GM18498 (cell line): ENCODE data around the gene ATXN7L1.
A peak's percentile ranks its signal among the peaks of the same experiment; 100 is the strongest.

ENCODE experiments used
- ATAC-seq: cut with Tn5 transposase; IDR thresholded peaks from one replicate; pipeline ENCODE4 v1.9.1; 2021; ENCODE audit warnings: mild to moderate bottlenecking, moderate library complexity; ENCODE audit not compliant: unreplicated experiment

The ATXN7L1 gene

GRCh38 chr7:105653441-105654005 is 222.9 kb downstream of the ATXN7L1 start:
- no peak for ATAC-seq

GRCh38 chr7:105652359-105652993 is 223.9 kb downstream of the ATXN7L1 start:
- peak; percentile 94 for ATAC-seq

- no peak for ATAC-seq
Measured at GRCh38 chr7:105651798-105652197, 224.6 kb downstream of the ATXN7L1 start.

GRCh38 chr7:105650382-105650970 is 225.9 kb downstream of the ATXN7L1 start:
- no peak for ATAC-seq

- no peak for ATAC-seq
Measured at GRCh38 chr7:105649727-105650381, 226.5 kb downstream of the ATXN7L1 start.

GRCh38 chr7:105648561-105649401 is 227.6 kb downstream of the ATXN7L1 start:
- ATAC-seq = no peak

GRCh38 chr7:105647591-105647990 is 228.8 kb downstream of the ATXN7L1 start:
- no peak for ATAC-seq

- no peak for ATAC-seq
Measured at GRCh38 chr7:105644937-105645336, 231.5 kb downstream of the ATXN7L1 start.

GRCh38 chr7:105643851-105644250 is 232.5 kb downstream of the ATXN7L1 start:
- no peak for ATAC-seq

GRCh38 chr7:105643384-105643783 is 233.0 kb downstream of the ATXN7L1 start:
- ATAC-seq = no peak

- no peak for ATAC-seq
Measured at GRCh38 chr7:105642264-105642663, 234.1 kb downstream of the ATXN7L1 start.

- ATAC-seq = no peak
Measured at GRCh38 chr7:105640956-105641810, 235.2 kb downstream of the ATXN7L1 start.

- ATAC-seq = no peak
Measured at GRCh38 chr7:105639667-105640493, 236.5 kb downstream of the ATXN7L1 start.

GRCh38 chr7:105638902-105639495 is 237.4 kb downstream of the ATXN7L1 start:
- ATAC-seq = no peak

GRCh38 chr7:105638334-105638733 is 238.1 kb downstream of the ATXN7L1 start:
- no peak for ATAC-seq

- no peak for ATAC-seq
Measured at GRCh38 chr7:105637755-105638154, 238.6 kb downstream of the ATXN7L1 start.

- ATAC-seq = no peak
Measured at GRCh38 chr7:105636982-105637381, 239.4 kb downstream of the ATXN7L1 start.

GRCh38 chr7:105635197-105635596 is 241.2 kb downstream of the ATXN7L1 start:
- no peak for ATAC-seq

- ATAC-seq = no peak
Measured at GRCh38 chr7:105625986-105626385, 250.4 kb downstream of the ATXN7L1 start.
